IMR-90 (cell line): Measurements from ENCODE around the gene RPL10.
A peak's percentile ranks its signal among the peaks of the same experiment; 100 is the strongest.

Experiments used
- BHLHE40 ChIP-seq: fragments of 150-350 bp; IDR thresholded peaks from 2 replicates; pipeline ENCODE4 v1.6.1; 2016; ENCODE audit warnings: mild to moderate bottlenecking, low read depth, low read length
- CHD1 ChIP-seq: IDR thresholded peaks from 2 replicates; pipeline ENCODE4 v1.6.1; 2012; ENCODE audit warnings: low read depth, low read length, improper control_type of control experiment
- FOS ChIP-seq: fragments of 150-350 bp; IDR thresholded peaks from 2 replicates; pipeline ENCODE4 v1.6.1; 2016; ENCODE audit warnings: low read depth, low read length
- POLR2A ChIP-seq: IDR thresholded peaks from 2 replicates; pipeline ENCODE4 v1.6.1; 2012; ENCODE audit warnings: mild to moderate bottlenecking, low read depth, low read length
- RAD21 ChIP-seq: IDR thresholded peaks from 2 replicates; pipeline ENCODE4 v1.6.1; 2012; ENCODE audit warnings: low read length, improper control_type of control experiment
- RCOR1 ChIP-seq: IDR thresholded peaks from 2 replicates; pipeline ENCODE4 v1.6.1; 2012; ENCODE audit warnings: mild to moderate bottlenecking, low read length, improper control_type of control experiment; ENCODE audit not compliant: insufficient replicate concordance
- TF ChIP-seq, protein P1 (sequence below): conservative IDR thresholded peaks from 2 replicates; pipeline ENCODE4 v1.5.1; 2012; ENCODE audit warnings: mild to moderate bottlenecking, low read depth, low read length, improper control_type of control experiment

- TF ChIP-seq FOS (no peak), POLR2A (0 out of 2 replicates have a peak, but pooled peaks have one; percentile 6), BHLHE40 (no peak), RAD21 (no peak), CHD1 (no peak), RCOR1 (no peak)
- TF ChIP-seq, protein P1, sequence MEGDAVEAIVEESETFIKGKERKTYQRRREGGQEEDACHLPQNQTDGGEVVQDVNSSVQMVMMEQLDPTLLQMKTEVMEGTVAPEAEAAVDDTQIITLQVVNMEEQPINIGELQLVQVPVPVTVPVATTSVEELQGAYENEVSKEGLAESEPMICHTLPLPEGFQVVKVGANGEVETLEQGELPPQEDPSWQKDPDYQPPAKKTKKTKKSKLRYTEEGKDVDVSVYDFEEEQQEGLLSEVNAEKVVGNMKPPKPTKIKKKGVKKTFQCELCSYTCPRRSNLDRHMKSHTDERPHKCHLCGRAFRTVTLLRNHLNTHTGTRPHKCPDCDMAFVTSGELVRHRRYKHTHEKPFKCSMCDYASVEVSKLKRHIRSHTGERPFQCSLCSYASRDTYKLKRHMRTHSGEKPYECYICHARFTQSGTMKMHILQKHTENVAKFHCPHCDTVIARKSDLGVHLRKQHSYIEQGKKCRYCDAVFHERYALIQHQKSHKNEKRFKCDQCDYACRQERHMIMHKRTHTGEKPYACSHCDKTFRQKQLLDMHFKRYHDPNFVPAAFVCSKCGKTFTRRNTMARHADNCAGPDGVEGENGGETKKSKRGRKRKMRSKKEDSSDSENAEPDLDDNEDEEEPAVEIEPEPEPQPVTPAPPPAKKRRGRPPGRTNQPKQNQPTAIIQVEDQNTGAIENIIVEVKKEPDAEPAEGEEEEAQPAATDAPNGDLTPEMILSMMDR = no peak
These were observed 10.6 kb downstream of the RPL10 start for GRCh38 chrX:154408659-154409221.
